Stimulated activated CD4-positive, alpha-beta T cell treated with anti-CD3 and anti-CD28 coated beads, Interleukin-4, amount 100 ng/mL, for 48 hours (primary cell): Measurements from ENCODE around the gene GPR15LG.

Source experiments
- DNase-seq, 2 donors: peaks; one replicate each; pipeline ENCODE4 v3.0.0-alpha.2; 2020; ENCODE audit warnings: low read depth in 2 of 2

GPR15LG gene

DNA sequence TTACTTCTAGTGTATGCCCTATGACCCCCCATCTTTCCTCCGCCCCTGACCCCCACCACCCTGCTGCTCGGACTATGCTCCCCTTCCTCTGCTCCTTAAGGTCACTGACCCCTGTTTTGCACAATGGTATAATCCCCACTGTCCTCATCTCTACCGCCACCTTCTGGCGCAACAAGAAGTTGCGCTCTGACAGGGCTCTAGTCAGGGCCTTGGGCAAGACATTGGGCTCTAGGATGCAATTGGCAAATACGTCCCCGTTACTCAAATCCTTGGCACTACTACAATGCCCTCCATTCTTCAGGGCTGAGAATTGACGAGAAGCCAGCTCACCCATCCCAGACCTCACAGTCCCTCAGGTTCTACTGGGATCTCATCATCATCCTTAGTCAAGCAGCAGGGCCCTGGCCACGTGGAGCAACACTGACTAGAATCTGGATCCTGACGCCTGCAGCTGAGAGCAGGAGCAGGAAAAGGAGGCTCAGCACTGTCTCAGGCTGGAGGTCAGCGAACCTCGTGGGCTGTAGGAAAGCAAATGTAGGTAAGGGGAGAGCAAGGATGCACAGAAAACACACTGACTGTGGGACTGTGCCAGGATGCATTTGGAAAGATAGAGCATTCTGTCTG is 41.1 kb downstream of the GPR15LG start:
- peak; percentile 23 to 28 for DNase-seq

DNA sequence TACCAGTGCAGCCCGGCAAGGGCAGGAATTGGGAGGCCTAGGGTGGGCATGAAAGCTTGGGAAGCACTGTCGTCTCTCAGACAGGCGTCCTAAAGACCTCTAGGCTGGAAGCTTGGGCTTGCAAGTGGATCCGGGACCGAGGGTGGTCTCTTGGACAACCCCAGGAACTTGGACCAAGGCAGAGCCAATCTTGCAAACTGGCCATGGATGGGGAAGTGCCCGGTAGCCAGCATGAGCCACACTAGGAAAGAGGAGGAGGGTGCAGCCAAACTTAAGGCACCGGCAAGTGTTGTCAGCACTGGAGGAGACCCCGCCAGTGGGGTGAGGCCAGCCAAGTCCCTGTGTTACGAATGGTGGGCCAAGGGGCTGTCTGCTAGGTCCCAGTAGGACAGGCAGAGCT is 43.2 kb downstream of the GPR15LG start:
- no peak for DNase-seq

DNA sequence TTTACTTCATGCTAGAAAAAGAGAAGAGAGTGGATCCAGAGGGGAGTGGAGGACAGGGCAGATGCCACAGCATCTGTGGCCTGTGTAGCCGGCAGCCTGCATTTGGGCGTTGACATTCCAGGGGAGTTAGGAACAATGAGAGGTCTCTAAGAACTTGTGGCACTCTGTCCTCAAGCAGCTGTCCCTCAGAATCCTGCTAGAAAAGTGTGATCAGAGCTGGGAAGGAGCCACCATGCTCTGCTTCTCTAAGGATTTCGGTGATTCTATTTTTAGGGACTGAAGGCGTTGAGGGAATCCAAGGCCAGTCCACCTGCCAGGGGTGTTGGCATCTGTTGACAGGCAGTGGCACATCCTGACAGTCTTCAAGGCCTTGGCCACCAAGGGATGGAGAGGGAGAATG is 44.1 kb downstream of the GPR15LG start:
- DNase-seq, result no peak

DNA sequence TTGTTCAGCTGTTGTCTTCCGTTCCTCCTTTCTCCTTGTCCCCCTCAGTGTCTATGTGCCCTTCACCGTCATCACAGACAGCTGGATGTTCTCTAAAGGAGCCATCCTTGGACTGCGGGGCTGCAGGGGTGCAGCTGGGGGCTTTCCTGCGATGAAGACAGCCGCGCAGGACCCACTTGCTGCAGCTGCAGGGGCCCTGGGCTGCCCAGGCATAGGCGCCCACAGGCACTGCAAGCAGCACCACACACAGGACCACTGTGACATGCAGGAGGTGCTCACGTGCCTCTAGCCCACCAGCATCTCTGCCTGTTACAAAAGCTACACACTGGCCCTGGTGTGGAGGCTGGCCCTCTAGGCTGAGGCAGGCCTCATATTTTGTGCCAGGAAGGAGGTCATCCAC is 48.3 kb downstream of the GPR15LG start:
- DNase-seq, result no peak

DNA sequence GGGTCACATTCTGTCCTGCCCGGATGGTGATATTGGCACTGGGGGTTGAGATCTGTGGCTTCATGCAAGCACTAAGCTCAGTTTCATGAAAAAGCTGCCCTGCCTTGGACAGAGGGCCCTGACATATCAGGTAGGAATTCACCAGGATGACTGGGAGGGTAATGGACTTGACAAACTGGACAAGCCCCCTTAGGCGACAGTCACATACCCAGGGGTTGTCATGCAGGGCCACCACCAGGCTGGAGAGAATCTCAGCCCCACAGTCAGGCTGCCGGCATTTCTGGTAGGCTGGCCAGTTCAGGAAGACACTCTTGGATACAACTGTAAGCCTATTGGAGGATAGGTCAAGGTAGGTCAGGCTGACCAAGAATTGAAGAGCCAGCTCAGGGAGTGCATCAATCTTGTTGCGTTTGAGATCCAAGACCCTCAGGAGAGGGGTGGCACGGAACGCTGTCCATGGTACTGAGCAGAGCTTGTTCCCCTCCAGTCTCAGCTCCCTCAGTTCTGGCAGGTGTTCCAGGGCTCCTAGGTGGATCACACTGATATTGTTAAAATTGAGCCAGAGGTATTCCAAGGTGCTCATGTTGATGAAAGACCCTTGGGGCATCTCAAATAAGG is 50.9 kb downstream of the GPR15LG start:
- DNase-seq, result no peak

DNA sequence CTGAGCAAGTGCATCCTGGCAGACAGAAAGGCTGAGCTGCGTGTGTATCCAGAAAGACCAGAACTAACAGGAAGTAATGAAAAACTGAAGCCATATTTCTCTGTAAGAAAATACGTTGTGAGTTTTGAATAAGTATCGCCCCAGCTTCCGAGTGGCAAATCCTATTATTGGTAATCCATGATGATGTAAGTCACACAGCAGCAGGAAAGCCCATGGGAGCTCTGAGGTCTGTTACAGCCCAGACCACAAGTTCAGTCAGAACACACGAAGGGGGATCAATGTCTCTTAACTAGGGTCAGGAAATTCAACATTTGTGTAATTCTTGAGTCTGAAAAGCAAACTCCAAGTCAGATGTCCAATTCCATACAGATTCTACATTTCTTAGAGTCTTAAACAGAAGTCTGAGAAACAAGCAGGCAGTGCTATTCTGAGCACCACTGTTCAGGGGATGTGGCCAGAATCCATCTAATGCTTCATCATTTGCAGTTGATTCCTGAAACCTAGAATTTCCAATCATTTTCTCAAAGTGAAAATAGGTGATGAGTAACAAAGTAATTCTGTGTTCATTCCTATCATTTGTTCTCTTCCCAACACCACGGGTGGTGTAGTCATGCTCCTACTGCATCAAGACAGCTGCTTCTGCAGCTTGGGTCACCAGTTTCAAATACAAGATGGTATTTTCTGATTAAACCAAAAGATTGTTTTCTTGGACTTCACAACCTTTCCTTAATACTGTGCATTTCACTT is 52.0 kb downstream of the GPR15LG start, which contains the start of gene LRIT2:
TSS of gene LRIT2 (minus strand) at position 118 of the 747 bp plus-strand sequence. CDS start at position 94, 24 bp downstream.
- DNase-seq, result no peak

DNA sequence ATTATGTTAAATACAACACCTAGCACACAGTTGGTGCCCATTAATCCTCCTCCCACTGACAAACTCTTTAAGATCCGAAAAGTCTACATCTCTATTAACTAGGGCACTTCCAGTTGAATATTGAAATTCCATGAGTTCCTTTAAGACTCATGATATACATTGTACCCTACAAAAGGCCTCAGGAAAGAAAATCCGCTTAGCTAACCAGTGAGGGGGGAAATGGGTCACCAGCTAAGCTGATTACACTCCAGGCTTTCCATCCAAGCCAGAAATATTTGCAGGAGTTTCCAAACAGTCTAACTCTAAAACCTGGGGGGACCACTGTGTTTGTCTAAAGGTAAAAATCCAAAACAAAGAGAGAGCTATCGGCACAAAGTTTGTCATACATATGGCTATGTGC is 53.0 kb downstream of the GPR15LG start:
- DNase-seq, result no peak

DNA sequence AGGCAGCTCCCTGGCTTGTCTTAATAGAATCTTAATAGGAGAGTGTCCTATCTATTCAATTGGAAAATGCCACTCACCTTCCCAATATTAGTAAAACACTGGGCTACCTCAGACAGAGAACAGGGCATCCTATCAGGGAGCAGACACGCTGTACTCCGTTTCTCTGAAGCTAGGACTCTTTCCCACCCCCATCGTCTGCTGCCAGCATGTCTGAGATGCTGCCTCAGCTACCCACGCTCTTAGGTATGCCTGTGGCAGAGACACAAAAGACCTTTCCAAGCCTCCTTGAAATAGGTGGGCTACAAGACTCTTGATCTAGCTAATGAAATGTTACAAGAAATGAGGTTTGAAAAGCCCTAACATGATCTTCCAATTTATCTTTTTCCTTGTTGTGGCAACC is 54.2 kb downstream of the GPR15LG start:
- no peak for DNase-seq

DNA sequence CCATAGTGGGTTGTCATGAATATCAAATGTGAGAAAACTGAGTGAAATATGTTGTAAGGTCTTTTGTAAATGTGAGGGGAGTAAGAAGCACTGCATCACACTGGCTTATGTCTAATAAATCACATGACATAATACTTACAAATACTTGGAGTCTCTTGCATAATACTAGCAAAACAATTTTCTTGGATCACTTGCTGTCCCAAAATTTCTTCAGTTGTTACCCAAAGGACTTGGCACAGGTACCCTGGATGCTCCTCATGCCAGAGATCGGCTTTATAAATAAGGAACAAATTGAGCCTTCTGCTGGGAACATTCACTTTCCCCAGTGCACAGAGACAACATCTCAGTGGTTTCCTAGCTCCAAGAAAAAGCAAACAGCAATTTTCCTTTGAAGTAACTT is 56.8 kb downstream of the GPR15LG start:
- DNase-seq, result no peak

DNA sequence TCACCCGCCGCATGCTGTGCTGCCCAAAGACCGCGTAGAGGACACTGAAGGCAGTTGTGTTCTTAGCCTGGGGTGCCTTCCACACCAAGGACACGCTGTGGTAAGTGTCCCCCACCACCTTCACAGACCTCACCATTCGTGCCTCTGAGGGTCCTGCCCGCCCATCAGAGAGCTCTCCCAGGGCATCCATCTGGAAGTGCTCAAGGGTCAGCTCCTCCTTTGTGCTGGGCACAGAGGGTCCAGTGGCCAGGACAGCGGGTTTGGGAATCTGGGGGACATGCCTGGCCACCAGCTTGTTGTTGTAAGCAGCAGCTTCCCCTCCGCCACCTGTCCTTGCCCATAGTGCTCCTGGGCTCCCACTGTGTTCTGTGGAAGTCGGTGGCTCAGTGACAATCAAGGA is 58.8 kb downstream of the GPR15LG start:
- no peak for DNase-seq

DNA sequence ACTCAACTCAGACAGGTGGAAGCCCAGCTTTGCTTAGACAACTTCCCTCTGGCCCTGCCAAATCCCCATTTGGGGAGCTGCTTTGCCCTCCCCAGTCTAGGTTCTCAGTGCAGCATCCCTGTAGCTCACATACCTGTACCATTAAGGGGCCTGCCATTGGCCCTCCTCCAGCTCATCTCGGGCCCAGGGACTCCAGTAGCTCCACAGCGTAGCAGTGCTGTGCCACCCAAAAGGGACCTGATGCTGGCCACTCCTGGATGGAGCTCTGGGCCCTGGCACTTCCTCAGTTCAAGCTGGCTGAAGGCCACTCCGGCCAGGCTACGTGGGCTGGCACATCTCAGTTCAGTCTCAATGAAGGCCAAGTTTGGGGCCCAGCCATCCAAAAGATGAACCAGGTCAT is 60.3 kb downstream of the GPR15LG start:
- no peak for DNase-seq

DNA sequence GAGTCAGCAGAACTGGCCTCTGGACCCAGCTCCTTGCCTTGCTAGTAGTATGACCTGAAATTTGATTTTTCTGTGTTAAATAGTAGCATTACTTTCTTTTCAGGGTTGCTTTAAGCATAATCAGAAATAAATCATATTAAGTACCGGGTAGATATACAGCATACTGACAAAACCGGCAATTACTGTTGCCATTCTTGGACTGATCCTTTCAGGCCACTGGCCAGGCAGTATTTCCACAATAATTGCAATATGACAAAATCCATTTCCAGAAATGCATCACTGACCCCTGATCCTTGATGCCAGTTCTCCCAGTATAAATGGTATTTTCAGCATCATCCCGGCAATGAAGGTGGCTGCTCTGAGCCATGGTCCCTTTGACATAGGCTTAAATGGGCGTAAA is 60.9 kb downstream of the GPR15LG start:
- no peak for DNase-seq
